NCI-H187 (cell line): Measurements from ENCODE around the gene TUFT1.
"Not testable (repeated sequence)": the region's sequence is repeated elsewhere in the genome, so short reads cannot be mapped to it uniquely, and the experiment has no call there.

ENCODE experiments used
- DNase-seq, 2 experiments: peaks; one replicate each; lab custom pipeline; 2025; lab: John Stamatoyannopoulos, UW

Gene TUFT1

GRCh38 chr1:151581451-151581850, 41.3 kb downstream of the TUFT1 start:
- DNase-seq = no peak

GRCh38 chr1:151581921-151582320, 41.8 kb downstream of the TUFT1 start:
- DNase-seq = no peak

GRCh38 chr1:151583796-151584195, 43.7 kb downstream of the TUFT1 start:
- no peak for DNase-seq

GRCh38 chr1:151584278-151584677, 44.2 kb downstream of the TUFT1 start:
- DNase-seq = no peak

- no peak for DNase-seq
Measured at GRCh38 chr1:151584780-151585179, 44.7 kb downstream of the TUFT1 start.

GRCh38 chr1:151585622-151586021, 45.5 kb downstream of the TUFT1 start:
- DNase-seq = no peak

GRCh38 chr1:151590961-151591360, 50.9 kb downstream of the TUFT1 start:
- DNase-seq = no peak

GRCh38 chr1:151593730-151594129, 53.6 kb downstream of the TUFT1 start:
- no peak for DNase-seq

GRCh38 chr1:151594143-151594625, 54.1 kb downstream of the TUFT1 start:
- peak; percentile 74 to 91 for DNase-seq

- DNase-seq = no peak
Measured at GRCh38 chr1:151596166-151596953, 56.3 kb downstream of the TUFT1 start.

- DNase-seq = not testable (repeated sequence)
Measured at GRCh38 chr1:151602550-151602949, 62.4 kb downstream of the TUFT1 start.

- no peak for DNase-seq
Measured at GRCh38 chr1:151604291-151604690, 64.2 kb downstream of the TUFT1 start.

GRCh38 chr1:151606384-151606783, 66.3 kb downstream of the TUFT1 start:
- DNase-seq = no peak

- DNase-seq = no peak
Measured at GRCh38 chr1:151606857-151607256, 66.7 kb downstream of the TUFT1 start.

GRCh38 chr1:151610142-151610541, 70.0 kb downstream of the TUFT1 start:
- DNase-seq = no peak

GRCh38 chr1:151611288-151611790, 71.2 kb downstream of the TUFT1 start:
- no peak for DNase-seq

GRCh38 chr1:151611832-151612500, 71.9 kb downstream of the TUFT1 start, which contains the start of gene SNX27:
SNX27 (plus strand) TSS chr1:151612050; CDS start chr1:151612202, 152 bp downstream.
- peak; percentile 82 to 97 for DNase-seq

GRCh38 chr1:151612501-151613281, 72.6 kb downstream of the TUFT1 start:
- DNase-seq = no peak

GRCh38 chr1:151613282-151613780, 73.2 kb downstream of the TUFT1 start:
- DNase-seq = no peak

GRCh38 chr1:151615711-151616504, 75.8 kb downstream of the TUFT1 start:
- DNase-seq = no peak

- DNase-seq = no peak
Measured at GRCh38 chr1:151616505-151616849, 76.4 kb downstream of the TUFT1 start.
